ENCODE results near the gene PLEKHA1.

PLEKHA1 gene

DNA sequence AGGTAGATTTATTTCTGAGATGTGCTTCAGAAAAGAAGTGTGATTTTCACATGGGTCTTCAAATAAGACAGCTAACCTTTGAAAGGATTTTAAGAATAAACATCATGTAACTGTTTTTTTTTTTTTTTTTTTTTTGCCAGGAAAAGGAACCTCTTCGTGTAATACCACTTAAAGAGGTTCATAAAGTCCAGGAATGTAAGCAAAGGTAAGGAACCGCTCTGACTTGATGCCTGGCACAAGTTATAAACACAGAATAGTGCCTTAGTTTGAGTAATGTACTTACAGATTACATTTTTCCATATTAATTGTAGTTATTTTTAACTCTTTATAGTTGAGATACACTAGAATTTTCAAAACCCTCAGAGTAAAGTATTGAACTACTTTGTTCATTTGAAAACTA, 49.6 kb downstream of the PLEKHA1 start:
- no peak for DNase-seq

DNA sequence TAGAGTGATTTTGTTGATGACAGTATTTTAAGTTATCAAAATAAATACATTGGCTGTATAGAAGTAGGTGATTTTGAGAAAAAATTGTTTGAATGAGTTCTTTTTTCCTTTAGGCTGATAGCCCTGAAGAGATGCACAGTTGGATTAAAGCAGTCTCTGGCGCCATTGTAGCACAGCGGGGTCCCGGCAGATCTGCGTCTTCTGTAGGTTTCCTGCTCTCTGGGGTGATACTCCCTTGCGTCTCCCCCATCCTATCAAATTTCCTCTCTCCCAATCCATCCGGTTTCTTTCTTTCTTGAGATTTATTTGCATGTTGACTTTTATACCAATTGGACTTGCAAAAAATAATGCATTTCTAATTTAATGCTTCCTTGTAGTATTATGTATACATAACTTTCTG, 52.3 kb downstream of the PLEKHA1 start:
- DNase-seq, result no peak

DNA sequence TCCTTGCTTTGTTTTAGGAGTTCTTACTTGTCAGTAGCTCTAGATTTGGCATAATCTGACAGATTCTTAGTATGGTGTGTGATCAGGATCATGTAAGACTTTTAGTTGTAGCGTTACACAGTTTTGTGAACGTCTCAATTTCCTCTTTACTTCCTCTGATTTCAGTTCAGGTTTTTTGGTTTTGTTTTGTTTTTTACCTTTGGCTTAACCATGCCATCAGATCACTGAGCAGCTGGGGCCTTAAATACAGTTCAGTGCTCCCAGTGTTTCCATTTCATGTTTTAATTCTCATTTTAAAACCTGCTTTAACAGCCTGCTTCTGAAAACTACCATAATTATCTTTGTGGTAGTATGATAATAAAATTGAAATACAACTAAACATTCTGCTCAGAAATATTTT, 52.8 kb downstream of the PLEKHA1 start:
- DNase-seq, result no peak

DNA sequence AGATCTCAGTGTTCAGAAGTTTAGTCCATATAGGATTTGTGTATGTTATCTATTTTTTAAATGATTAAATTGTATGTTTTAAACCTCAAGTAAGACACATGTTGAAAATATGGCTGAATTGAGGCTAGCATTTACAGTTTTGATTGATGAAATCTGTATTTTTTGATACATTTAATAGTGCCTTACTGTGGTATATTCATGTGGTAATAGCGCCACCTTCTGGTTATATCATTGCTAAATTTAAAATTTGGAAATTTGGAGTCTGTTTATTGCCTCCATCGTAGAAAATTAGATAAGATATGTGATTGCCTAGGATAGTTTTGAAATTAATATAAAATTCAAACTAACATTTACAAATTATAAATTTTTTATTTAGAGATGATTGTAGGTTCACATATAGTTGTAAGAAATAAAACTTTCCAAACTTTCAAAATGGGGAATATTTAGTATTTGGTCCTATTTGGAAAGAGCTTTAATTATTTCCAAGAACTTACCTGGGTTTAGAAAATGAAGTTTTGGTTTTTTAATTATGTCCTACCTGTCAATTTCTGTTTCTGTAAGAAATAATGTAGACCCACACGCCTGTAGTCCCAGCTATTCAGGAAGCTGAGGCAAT, 60.8 kb downstream of the PLEKHA1 start:
- DNase-seq, result peak; percentile 23

DNA sequence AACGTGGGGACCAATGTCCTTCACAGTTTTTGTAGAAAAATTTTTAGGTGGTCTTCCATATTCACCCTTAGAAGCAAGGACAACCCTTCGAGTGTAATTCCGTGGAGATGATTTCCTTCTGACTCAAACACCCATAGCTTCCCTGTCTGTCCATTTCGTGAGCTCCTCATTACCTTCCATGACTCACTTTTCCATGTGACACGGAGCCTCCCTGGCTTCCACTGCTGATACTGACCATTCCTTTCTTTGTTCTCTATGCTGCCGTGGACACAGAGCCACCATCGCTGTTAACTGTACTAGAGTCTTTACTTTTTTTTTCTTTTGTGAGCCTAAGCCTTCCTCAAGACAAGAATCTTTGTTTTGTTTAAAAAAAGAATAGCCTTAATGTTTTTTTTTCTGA, 67.5 kb downstream of the PLEKHA1 start:
- DNase-seq, result no peak

DNA sequence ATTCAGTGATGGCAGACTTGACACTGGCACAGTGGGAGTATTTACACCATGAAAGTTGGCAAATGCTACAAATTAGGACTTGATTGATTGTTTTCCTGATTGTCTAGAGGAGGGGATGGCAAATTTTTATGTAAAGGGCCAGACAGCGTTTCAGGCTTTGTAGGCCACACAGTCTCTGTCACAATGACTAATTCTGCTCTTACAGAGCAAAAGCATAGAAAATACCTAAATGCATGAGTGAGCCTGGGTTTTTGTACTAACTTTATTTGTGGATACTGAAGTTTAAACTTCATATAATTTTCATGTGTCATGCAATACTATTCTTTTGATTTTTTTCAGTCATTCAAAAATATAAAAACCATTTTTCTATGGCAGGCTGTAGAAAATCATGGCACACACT, 71.0 kb downstream of the PLEKHA1 start:
- DNase-seq, result no peak

DNA sequence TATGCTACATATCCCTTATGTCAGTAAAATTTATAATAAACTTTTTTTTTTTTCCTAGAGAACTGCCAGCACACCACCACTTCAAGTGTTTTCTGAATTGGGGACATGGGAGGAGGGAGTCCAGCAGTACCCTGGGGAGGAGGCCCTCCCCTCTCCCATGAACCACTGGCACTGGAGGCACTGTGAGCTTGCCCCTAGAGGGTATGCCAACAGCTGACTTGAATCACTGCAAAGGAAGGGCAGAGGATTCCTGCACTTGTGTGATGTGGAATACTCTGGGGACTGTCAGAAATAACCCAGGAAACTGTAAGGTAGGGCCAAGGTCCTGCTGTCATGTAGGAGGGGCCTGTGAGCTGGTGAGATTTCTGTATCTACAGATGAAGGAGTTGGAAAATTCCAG, 71.4 kb downstream of the PLEKHA1 start:
- DNase-seq, result no peak

DNA sequence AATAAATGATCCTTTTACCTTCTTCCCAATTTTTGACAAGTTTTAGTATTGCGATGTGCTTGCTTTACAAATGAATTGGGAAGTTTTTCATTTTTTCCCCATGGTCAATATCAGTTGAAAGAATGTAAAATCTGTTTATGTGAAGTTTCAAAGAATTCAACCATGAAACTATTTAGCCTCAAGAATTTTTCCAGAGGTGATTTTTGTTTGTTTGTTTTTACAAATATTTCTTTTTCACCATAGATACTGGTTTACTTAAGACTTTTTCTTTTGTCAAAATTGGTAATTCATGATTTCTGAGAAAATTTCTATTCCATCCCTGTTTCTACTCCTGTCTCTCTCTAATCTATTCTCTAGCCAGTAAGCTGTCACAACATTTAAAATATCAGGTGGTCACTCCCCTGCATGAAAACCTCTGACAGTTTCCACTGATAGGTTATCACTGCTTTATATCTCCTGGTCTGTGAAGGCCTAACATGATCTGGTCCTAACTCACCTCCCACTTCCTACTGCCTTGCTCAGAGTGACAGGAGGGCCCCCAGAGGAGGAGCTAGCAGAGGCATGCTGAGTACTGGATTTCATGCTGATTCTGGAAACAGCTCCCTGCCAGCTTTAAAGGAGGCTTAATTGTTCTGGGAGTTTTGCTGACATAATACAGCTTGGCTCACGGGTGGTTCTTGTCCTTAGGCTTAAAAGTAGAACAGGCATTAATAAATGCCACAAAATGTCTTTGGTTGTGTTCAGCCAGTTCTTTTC, 72.3 kb downstream of the PLEKHA1 start:
- no peak for DNase-seq

DNA sequence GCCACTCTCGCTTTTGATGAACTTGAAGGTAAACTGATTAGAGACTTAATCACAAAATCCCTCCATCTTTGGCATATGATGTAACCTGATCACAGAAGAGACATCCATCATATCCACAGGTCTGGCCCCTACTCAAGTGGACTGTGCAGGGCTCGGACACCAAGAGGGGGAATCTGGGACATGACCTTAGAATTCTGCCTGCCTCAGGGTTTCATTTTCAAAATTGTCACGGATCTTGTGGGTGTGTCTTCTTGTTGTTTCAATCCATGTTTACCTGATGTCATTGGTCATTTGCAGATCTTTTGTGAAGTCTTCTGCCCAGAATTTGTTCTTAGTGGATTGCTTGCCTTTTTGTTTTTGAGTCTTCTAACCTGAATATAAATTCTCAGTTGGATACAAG, 74.1 kb downstream of the PLEKHA1 start:
- no peak for DNase-seq

DNA sequence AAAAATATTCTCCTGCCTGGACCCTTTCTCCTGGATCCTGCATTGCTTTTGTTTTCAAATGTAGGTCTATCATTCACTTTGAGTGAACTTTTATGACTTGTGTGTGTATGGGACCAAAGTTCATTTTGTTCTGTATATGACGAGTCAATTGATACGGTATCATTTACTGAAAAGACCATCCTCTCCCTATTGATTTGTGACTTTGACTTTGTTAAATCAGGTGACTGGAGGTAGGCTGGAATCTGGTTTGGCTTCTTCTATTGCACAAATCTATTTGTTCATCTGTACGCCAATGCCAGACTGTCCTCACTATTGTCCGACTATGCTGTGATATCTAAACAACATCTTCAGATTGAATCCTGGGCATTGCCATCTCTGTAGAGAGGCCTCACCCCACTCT, 74.6 kb downstream of the PLEKHA1 start:
- no peak for DNase-seq

DNA sequence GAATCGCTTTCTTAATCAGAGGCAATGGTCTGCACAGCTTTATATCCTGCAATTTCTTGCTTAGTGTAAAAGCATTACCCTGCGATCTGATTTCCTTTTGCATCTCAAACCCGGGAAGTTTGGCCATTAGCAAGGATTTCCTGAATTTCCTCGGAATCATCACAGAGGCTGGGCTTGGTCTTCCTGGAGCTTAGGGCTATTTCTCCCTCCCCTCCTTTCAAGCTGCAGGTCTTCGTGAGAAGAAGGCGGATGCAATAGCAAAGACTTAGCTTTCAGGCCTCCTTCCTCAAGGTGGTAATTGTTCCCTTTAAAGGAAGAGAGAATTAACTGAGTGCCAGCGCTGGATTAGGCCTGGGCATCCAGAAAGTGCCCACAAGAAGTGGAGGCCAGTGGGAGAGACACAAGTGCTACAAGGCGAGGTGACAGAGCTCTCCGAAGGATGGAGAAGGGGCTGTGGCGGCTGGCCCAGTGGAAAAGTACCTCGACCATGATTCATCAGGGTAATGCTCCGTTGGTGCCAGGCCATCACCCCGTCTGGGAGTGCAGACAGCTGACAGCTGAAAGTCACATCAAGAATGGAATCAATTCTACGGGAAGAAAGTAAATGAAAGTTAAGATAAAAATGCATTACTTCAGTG, 76.0 kb downstream of the PLEKHA1 start:
- no peak for DNase-seq

DNA sequence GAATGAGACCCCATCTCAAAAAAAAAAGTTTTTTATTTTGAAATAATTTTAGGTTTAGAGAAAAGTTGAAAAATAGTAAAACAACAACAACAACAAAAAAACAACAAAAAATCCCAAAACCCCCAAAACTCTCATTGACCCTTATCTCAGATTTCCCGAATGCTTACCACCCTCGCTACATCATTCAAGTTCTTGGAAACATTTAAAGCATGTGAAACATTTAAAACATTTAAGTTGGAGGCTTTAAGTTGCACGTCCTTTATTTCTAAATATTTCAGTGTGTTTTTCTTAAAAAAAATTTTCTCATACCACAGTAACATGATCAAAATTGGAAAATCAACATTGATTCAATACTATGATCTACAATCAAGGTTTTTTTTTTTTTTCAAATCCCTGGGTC, 79.6 kb downstream of the PLEKHA1 start:
- DNase-seq, result no peak

DNA sequence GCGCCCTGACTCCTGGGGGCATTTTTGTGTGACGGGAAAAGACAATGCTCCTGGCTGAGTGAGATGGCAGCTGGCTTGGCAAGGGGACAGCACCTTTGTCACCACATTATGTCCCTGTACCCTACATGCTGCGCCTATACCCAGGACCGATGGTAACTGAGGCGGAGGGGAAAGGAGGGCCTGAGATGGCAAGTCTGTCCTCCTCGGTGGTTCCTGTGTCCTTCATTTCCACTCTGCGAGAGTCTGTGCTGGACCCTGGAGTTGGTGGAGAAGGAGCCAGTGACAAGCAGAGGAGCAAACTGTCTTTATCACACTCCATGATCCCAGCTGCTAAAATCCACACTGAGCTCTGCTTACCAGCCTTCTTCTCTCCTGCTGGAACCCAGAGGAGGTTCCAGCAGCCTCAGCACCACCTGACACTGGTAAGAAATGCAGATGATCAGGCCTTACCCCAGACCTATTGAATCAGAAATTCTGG, 80.1 kb downstream of the PLEKHA1 start, which contains the start of gene ARMS2:
Gene ARMS2 (plus strand): TSS at position 51 of the 478 bp plus-strand sequence. CDS start 75 bp downstream, at position 126.
- no peak for DNase-seq

DNA sequence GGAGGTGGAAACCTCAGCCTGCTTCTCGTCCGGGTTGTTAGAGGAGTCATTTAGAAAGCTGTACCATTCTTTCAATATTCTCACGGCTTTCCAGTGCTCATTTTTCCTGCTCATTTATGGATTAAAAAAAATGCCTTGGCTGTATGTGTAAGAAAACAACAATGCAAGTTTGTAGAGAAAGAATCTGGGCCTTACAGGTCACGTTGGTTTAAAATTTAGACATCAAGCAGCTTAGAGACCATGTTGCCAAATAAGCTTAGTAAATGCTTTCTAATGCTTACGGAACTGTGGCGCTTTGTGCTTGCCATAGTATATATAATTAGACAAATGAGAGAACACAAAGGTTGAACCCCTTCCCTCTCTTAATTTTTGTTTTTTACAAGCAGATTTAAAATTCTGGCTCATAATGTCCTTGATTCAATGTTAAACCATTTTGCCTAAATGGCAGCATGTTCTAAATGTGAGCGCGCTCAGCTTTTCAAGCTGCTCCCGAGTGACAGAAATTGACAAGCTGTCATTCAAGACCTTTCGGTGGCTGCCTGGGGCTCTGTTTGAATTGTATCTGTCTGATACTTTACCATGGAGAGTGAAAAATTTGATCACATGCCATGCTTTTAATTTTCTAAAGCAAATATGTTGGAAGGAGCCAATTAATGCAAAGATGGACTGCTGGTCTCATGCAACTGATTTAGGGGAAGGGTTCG, 81.0 kb downstream of the PLEKHA1 start:
- no peak for DNase-seq

DNA sequence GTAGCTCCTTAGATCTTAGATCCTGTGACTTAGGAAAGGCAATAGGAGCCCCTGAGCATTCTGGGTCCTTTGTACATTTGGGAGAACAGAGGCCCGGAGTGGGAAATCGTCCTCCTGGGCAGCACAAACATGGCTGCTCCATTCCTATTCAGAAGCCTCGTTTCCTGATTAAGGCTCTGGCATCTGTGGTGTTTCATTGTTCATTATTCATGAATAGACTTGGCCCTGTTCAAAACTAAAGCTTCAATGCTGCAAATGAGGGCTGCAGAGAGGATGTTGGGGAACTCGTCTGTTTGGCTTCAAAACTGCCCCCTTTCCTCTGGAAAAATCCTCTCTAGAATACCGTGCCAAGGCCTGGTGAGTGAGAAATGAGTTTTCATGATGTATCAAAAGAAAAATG, 83.4 kb downstream of the PLEKHA1 start:
- no peak for DNase-seq

DNA sequence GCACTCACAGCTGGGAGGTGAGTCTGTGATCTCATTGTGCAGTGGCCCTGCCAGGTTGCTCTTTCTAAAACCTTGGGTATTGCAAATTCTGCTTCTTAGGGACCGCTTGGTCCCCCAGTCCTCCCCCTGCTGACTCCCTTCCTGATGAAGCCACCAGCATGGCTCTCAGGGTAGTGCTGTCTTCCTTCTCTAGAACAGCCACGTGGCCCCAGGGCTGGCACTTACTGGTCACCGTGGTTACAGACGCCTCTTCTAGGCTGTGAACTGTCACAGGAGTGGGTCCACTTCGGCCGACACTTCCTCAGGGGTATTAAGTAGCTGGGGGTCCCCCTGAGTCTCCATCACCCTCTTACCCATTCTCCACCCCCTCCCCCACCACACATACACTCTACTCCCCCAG, 84.2 kb downstream of the PLEKHA1 start:
- no peak for DNase-seq

DNA sequence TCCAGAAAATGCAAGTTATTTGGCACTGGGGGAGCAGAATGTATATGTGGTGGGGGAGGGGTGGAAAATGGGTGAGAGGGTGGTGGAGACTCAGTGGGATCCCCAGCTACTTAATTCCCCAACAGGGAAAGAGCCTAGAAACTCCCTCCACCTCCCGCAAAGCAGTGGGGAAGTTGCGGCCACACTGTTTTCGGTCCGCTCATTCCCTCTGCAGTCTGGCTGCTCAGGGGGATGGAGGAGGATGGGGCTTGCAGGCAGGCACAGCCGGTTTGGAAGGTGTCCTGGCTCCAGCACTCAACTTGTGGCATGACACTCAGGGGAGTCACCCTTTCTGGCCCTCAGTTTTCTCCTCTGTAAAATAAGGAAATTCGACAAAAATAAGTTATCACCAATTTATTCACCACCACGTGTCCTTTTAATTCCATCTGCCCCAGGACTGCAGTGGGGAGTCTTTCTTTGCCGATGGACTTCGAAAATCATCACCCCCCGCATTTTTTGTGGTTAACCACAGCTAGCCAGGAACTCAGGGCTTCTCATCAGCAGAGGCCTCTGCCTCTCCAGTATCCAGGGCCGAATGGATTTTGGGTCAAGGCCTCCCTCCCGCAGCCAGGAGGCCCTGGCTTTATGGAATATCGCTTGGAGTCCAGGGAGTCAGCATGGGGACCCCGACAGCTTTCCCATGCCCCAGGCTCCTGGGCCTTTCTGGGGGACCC, 85.2 kb downstream of the PLEKHA1 start:
- no peak for DNase-seq

DNA sequence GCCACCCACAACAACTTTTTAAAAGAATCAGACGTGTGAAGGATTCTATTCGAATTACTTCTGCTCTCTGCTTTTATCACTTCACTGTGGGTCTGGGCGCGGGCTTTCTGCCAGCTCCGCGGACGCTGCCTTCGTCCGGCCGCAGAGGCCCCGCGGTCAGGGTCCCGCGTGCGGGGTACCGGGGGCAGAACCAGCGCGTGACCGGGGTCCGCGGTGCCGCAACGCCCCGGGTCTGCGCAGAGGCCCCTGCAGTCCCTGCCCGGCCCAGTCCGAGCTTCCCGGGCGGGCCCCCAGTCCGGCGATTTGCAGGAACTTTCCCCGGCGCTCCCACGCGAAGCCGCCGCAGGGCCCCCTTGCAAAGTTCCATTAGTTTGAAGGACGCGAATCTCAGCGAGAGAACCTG, 86.4 kb downstream of the PLEKHA1 start:
- no peak for DNase-seq

DNA sequence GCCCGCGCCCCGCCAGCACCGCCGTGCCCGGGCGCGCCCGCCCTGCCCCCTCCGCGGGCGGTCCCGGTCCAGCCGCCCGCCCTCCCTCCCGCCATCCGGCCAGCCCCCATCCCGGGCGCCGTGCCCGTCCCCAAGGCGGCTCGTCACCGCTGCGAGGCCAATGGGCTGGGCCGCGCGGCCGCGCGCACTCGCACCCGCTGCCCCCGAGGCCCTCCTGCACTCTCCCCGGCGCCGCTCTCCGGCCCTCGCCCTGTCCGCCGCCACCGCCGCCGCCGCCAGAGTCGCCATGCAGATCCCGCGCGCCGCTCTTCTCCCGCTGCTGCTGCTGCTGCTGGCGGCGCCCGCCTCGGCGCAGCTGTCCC, 86.8 kb downstream of the PLEKHA1 start, which contains the start of gene HTRA1:
Gene HTRA1 (plus strand): TSS at position 187 of the 362 bp plus-strand sequence. CDS start 100 bp downstream, at position 287.
- no peak for DNase-seq

DNA sequence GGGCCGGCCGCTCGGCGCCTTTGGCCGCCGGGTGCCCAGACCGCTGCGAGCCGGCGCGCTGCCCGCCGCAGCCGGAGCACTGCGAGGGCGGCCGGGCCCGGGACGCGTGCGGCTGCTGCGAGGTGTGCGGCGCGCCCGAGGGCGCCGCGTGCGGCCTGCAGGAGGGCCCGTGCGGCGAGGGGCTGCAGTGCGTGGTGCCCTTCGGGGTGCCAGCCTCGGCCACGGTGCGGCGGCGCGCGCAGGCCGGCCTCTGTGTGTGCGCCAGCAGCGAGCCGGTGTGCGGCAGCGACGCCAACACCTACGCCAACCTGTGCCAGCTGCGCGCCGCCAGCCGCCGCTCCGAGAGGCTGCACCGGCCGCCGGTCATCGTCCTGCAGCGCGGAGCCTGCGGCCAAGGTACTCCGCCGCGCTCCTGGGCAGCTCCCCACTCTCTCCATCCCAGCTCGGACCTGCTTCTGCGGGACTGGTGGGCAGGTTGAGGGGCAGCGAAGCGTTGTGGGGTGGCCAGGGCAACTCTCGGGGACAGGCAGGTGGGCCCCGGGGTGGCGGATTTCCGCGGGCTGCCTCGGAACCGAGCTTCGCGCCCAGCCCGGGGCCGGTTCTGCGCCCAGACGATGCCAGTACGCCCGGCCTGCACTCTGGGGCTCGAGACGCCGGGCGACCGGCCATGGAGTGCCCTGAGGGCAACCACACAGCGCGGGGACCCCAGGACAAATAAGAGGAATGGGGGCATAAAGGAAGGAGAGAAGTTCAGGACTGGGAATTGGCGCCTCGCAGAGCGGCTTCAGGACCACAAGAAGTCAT, 87.4 kb downstream of the PLEKHA1 start:
- DNase-seq, result no peak

DNA sequence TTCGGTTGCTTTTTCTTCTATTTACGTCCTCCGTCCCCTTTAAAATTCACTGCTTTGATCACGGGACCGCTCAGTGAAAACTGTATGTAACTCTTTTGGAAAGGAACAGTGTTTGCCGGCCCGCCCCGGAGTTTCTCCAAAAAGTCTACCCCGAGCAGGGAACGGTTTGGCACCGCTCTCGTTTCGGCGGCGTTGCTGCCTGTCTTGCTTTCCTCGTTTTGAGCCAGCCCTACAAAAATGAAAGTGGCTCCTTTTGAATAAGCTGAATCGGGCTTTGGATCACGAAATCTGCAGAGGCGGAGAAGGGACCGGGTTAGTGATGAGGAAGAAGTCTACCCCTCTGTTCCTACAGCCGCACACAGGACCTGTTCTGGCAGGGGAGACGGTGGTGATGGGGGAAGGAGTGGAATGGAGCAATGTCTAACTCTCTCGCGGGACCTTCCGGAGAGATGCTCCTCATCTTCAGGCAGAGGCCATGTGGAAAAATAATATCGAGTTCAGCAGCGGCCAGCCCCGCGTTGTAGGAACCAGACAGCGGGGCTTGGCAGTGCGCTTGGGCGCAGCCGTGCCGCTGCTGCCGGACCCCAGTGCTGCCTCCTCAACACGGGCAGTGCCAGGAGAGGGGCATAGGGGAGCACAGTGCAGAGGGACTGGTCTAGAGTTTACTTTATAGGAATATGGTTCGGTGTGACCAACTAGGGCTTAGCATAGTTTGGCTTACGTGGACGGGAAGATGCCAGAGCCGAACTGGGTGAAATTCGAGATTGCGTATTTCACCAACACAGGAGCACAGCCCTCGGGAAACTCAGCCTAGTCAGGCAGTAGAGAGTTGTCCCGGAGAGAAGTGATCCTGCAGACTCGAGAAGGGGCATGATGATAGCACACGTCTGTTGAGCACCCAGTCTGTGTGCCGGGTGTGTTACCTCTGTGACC, 88.3 kb downstream of the PLEKHA1 start:
- DNase-seq, result no peak

Data from NCI-H2029 (cell line).